Measurements from ENCODE around the gene DCUN1D1. TPM values are rescaled to one million over a fixed set of nuclear protein-coding genes. Genes with fewer than 3 reads are reported as not detected.

Gene DCUN1D1
- total and polyA plus RNA-seq, 12 donors = 5.5 to 51.9 (median 33.6) TPM

- no peak overlapping the region for H3K4me3 ChIP-seq
- TF ChIP-seq, protein P1, sequence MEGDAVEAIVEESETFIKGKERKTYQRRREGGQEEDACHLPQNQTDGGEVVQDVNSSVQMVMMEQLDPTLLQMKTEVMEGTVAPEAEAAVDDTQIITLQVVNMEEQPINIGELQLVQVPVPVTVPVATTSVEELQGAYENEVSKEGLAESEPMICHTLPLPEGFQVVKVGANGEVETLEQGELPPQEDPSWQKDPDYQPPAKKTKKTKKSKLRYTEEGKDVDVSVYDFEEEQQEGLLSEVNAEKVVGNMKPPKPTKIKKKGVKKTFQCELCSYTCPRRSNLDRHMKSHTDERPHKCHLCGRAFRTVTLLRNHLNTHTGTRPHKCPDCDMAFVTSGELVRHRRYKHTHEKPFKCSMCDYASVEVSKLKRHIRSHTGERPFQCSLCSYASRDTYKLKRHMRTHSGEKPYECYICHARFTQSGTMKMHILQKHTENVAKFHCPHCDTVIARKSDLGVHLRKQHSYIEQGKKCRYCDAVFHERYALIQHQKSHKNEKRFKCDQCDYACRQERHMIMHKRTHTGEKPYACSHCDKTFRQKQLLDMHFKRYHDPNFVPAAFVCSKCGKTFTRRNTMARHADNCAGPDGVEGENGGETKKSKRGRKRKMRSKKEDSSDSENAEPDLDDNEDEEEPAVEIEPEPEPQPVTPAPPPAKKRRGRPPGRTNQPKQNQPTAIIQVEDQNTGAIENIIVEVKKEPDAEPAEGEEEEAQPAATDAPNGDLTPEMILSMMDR (IDR thresholded peaks at IDR 0.05) = no peak
- TF ChIP-seq POLR2A (IDR thresholded peaks at IDR 0.05) = no peak
- no peaks in the 10 kb centered on the region for H3K9me3 ChIP-seq (replicated peaks in 1 of 3)
- no peaks in the 10 kb centered on the region for H3K36me3 ChIP-seq (replicated peaks in 1 of 2)
- H3K4me1 ChIP-seq (replicated peaks in 1 of 2) = peaks cover 0 to 34% of the 10 kb centered on the region in 2 donors
- 74 to 78% (median 77%) methylated on average over 4 of the region's 4 CpGs for WGBS, 4 donors
- no peaks in the 10 kb centered on the region for H3K27me3 ChIP-seq
- peak overlapping the region in 1 of 5 donors; percentile 66 for H3K27ac ChIP-seq
- intact Hi-C loops (cut with DNase I) = no loop called here
- DNase-seq = peak in 1 of 7 donors; percentile 19
These were observed 58.5 kb downstream of the DCUN1D1 start for GRCh38 chr3:182921665-182922355.

GRCh38 chr3:182920515-182921084, 59.7 kb downstream of the DCUN1D1 start:
- H3K9me3 ChIP-seq (replicated peaks in 1 of 3) = no peaks in the 10 kb centered on the region
- no peaks in the 10 kb centered on the region for H3K27me3 ChIP-seq
- H3K4me1 ChIP-seq (replicated peaks in 1 of 2) = peaks cover 0 to 29% of the 10 kb centered on the region in 2 donors
- H3K36me3 ChIP-seq (replicated peaks in 1 of 2) = no peaks in the 10 kb centered on the region
- H3K4me3 ChIP-seq = no peak overlapping the region
- peak; percentile 28 to 64 (median 52) for DNase-seq
- WGBS, 4 donors = 56 to 69% (median 61%) methylated on average over 9 of the region's 9 CpGs
- H3K27ac ChIP-seq = peak overlapping the region in 4 of 5 donors; percentile 50 to 82 (median 66)
- intact Hi-C loops (cut with DNase I) = no loop called here
- TF ChIP-seq, protein P1 (IDR thresholded peaks at IDR 0.05) = no peak
- TF ChIP-seq POLR2A (IDR thresholded peaks at IDR 0.05) = no peak

- H3K9me3 ChIP-seq (replicated peaks in 1 of 3) = no peaks in the 10 kb centered on the region
- no peak for DNase-seq
- TF ChIP-seq, protein P1 (IDR thresholded peaks at IDR 0.05) = no peak
- TF ChIP-seq POLR2A (IDR thresholded peaks at IDR 0.05) = no peak
- no peaks in the 10 kb centered on the region for H3K27me3 ChIP-seq
- 90 to 93% (median 91%) methylated on average over 5 of the region's 5 CpGs for WGBS, 4 donors
- H3K27ac ChIP-seq = peak overlapping the region in 3 of 5 donors; percentile 50 to 66 (median 66)
- H3K4me1 ChIP-seq (replicated peaks in 1 of 2) = peaks cover 0 to 23% of the 10 kb centered on the region in 2 donors
- intact Hi-C loops (cut with DNase I) = no loop called here
- no peak overlapping the region for H3K4me3 ChIP-seq
- H3K36me3 ChIP-seq (replicated peaks in 1 of 2) = no peaks in the 10 kb centered on the region
These were observed 60.4 kb downstream of the DCUN1D1 start for GRCh38 chr3:182919866-182920357.

DNA sequence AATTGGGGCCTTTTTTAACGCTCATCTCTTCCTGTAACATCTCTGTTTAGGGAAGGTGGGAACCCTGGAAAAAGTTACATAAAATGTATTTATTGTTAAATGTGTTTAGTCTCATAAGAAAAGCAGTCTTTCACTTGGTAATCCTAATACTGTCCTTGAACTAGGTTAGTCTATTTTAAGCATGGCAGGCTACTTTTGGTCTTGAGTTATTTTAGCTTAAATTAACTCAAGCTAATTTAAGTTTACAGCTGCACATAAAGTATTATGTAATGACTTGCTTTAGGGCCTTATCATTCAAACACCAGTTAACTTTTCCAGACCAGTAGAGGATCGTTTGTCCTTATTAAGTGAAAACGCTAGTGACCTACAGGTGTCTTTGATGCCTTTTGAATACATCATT, 63.2 kb downstream of the DCUN1D1 start:
- DNase-seq = no peak
- H3K4me3 ChIP-seq = no peak overlapping the region
- 71 to 91% (median 88%) methylated on average over 3 of the region's 3 CpGs for WGBS, 4 donors
- no peaks in the 10 kb centered on the region for H3K36me3 ChIP-seq (replicated peaks in 1 of 2)
- H3K9me3 ChIP-seq (replicated peaks in 1 of 3) = no peaks in the 10 kb centered on the region
- no peaks in the 10 kb centered on the region for H3K27me3 ChIP-seq
- intact Hi-C loops (cut with DNase I) = no loop called here
- H3K27ac ChIP-seq = no peak overlapping the region
- peaks cover 0 to 21% of the 10 kb centered on the region in 2 donors for H3K4me1 ChIP-seq (replicated peaks in 1 of 2)
- TF ChIP-seq, protein P1 (IDR thresholded peaks at IDR 0.05) = no peak
- no peak for TF ChIP-seq POLR2A (IDR thresholded peaks at IDR 0.05)
